GM21576 (cell line): ENCODE results near the gene MAPK9.

ENCODE experiments used
- ATAC-seq: cut with Tn5 transposase; IDR thresholded peaks from one replicate; pipeline ENCODE4 v1.9.1; 2021; ENCODE audit warnings: mild to moderate bottlenecking, moderate library complexity; ENCODE audit not compliant: unreplicated experiment

The MAPK9 gene

GRCh38 chr5:180207593-180207992 lies 84.3 kb downstream of the MAPK9 start:
- no peak for ATAC-seq

GRCh38 chr5:180206993-180207392 lies 84.9 kb downstream of the MAPK9 start:
- ATAC-seq: no peak

GRCh38 chr5:180205916-180206315 lies 86.0 kb downstream of the MAPK9 start:
- no peak for ATAC-seq

GRCh38 chr5:180204276-180204819 lies 87.5 kb downstream of the MAPK9 start:
- no peak for ATAC-seq

- no peak for ATAC-seq
These were observed 88.8 kb downstream of the MAPK9 start for GRCh38 chr5:180202939-180203573.

GRCh38 chr5:180201051-180201987 lies 90.6 kb downstream of the MAPK9 start:
- ATAC-seq: no peak

GRCh38 chr5:180199390-180199789 lies 92.5 kb downstream of the MAPK9 start:
- no peak for ATAC-seq

GRCh38 chr5:180198208-180198607 lies 93.7 kb downstream of the MAPK9 start:
- ATAC-seq: no peak

GRCh38 chr5:180197016-180197702 lies 94.7 kb downstream of the MAPK9 start:
- no peak for ATAC-seq

GRCh38 chr5:180194410-180195345 lies 97.2 kb downstream of the MAPK9 start:
- no peak for ATAC-seq

- ATAC-seq: no peak
These were observed 98.0 kb downstream of the MAPK9 start for GRCh38 chr5:180193749-180194375.

GRCh38 chr5:180191716-180192115 lies 100.2 kb downstream of the MAPK9 start:
- no peak for ATAC-seq

GRCh38 chr5:180187767-180188166 lies 104.1 kb downstream of the MAPK9 start:
- no peak for ATAC-seq
